ENCODE data around the gene HHIP.

Gene HHIP

GRCh38 chr4:144688035-144688569 lies 42.1 kb downstream of the HHIP start:
- Histone ChIP-seq H3K27ac (ENCODE audit: low read length) (no peak overlapping the region), H3K27me3 (ENCODE audit: low read depth, low read length) (no peaks in the 10 kb centered on the region), H3K4me3 (ENCODE audit: low read depth in 1 of 2, low read length in 2 of 2) (no peak overlapping the region), H3K36me3 (ENCODE audit: control insufficient read depth in 1 of 2, insufficient read depth in 2 of 2, low read length in 2 of 2) (no peaks in the 10 kb centered on the region), H3K9me3 (ENCODE audit: control insufficient read depth in 1 of 2, low read length in 2 of 2) (no peaks in the 10 kb centered on the region), H3K4me1 (ENCODE audit: control insufficient read depth in 1 of 2, insufficient read depth in 2 of 2, low read length in 2 of 2) (peaks cover 0 to 5% of the 10 kb centered on the region in 2 donors)

GRCh38 chr4:144689125-144689524 lies 43.2 kb downstream of the HHIP start:
- Histone ChIP-seq H3K4me3 (ENCODE audit: low read depth in 1 of 2, low read length in 2 of 2) (no peak overlapping the region), H3K9me3 (ENCODE audit: control insufficient read depth in 1 of 2, low read length in 2 of 2) (no peaks in the 10 kb centered on the region), H3K36me3 (ENCODE audit: control insufficient read depth in 1 of 2, insufficient read depth in 2 of 2, low read length in 2 of 2) (no peaks in the 10 kb centered on the region), H3K4me1 (ENCODE audit: control insufficient read depth in 1 of 2, insufficient read depth in 2 of 2, low read length in 2 of 2) (peaks cover 0 to 5% of the 10 kb centered on the region in 2 donors), H3K27ac (ENCODE audit: low read length) (no peak overlapping the region), H3K27me3 (ENCODE audit: low read depth, low read length) (no peaks in the 10 kb centered on the region)

- Histone ChIP-seq H3K4me3 (ENCODE audit: low read depth in 1 of 2, low read length in 2 of 2) (no peak overlapping the region), H3K9me3 (ENCODE audit: control insufficient read depth in 1 of 2, low read length in 2 of 2) (no peaks in the 10 kb centered on the region), H3K27ac (ENCODE audit: low read length) (no peak overlapping the region), H3K4me1 (ENCODE audit: control insufficient read depth in 1 of 2, insufficient read depth in 2 of 2, low read length in 2 of 2) (no peaks in the 10 kb centered on the region), H3K36me3 (ENCODE audit: control insufficient read depth in 1 of 2, insufficient read depth in 2 of 2, low read length in 2 of 2) (no peaks in the 10 kb centered on the region), H3K27me3 (ENCODE audit: low read depth, low read length) (no peaks in the 10 kb centered on the region)
These were observed 49.8 kb downstream of the HHIP start for GRCh38 chr4:144695721-144696120.

DNA sequence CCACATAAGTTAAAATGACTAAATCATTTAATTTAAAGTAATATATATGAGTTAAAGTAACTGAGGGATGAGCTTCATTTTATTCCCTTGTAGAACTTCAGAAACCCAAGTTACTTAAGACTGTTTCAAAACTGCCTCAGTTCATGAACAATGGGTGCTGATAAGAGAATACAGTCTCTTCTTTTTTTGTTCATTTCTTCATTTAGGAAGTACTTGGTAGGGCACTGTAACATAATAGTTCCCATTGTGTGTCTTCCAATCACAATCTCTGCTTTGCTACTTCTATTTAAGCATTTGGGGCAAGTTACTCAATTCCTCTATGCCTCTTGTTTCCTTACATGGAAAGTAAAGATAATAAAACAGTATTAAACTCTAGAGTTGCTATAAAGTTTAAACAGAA lies 50.4 kb downstream of the HHIP start:
- no peaks in the 10 kb centered on the region for H3K9me3 ChIP-seq (ENCODE audit: control insufficient read depth in 1 of 2, low read length in 2 of 2)
- H3K27me3 ChIP-seq (ENCODE audit: low read depth, low read length) = no peaks in the 10 kb centered on the region
- no peak overlapping the region for H3K4me3 ChIP-seq (ENCODE audit: low read depth in 1 of 2, low read length in 2 of 2)
- H3K36me3 ChIP-seq (ENCODE audit: control insufficient read depth in 1 of 2, insufficient read depth in 2 of 2, low read length in 2 of 2) = no peaks in the 10 kb centered on the region
- H3K27ac ChIP-seq (ENCODE audit: low read length) = no peak overlapping the region
- no peaks in the 10 kb centered on the region for H3K4me1 ChIP-seq (ENCODE audit: control insufficient read depth in 1 of 2, insufficient read depth in 2 of 2, low read length in 2 of 2)

GRCh38 chr4:144699565-144699964 lies 53.6 kb downstream of the HHIP start:
- Histone ChIP-seq H3K9me3 (ENCODE audit: control insufficient read depth in 1 of 2, low read length in 2 of 2) (no peaks in the 10 kb centered on the region), H3K4me1 (ENCODE audit: control insufficient read depth in 1 of 2, insufficient read depth in 2 of 2, low read length in 2 of 2) (no peaks in the 10 kb centered on the region), H3K27ac (ENCODE audit: low read length) (no peak overlapping the region), H3K27me3 (ENCODE audit: low read depth, low read length) (no peaks in the 10 kb centered on the region), H3K4me3 (ENCODE audit: low read depth in 1 of 2, low read length in 2 of 2) (no peak overlapping the region), H3K36me3 (ENCODE audit: control insufficient read depth in 1 of 2, insufficient read depth in 2 of 2, low read length in 2 of 2) (no peaks in the 10 kb centered on the region)

- no peak overlapping the region for H3K27ac ChIP-seq (ENCODE audit: low read length)
- H3K9me3 ChIP-seq (ENCODE audit: control insufficient read depth in 1 of 2, low read length in 2 of 2) = no peaks in the 10 kb centered on the region
- H3K27me3 ChIP-seq (ENCODE audit: low read depth, low read length) = no peaks in the 10 kb centered on the region
- H3K4me3 ChIP-seq (ENCODE audit: low read depth in 1 of 2, low read length in 2 of 2) = no peak overlapping the region
- H3K4me1 ChIP-seq (ENCODE audit: control insufficient read depth in 1 of 2, insufficient read depth in 2 of 2, low read length in 2 of 2) = no peaks in the 10 kb centered on the region
- H3K36me3 ChIP-seq (ENCODE audit: control insufficient read depth in 1 of 2, insufficient read depth in 2 of 2, low read length in 2 of 2) = no peaks in the 10 kb centered on the region
These were observed 55.8 kb downstream of the HHIP start for GRCh38 chr4:144701683-144702233.

DNA sequence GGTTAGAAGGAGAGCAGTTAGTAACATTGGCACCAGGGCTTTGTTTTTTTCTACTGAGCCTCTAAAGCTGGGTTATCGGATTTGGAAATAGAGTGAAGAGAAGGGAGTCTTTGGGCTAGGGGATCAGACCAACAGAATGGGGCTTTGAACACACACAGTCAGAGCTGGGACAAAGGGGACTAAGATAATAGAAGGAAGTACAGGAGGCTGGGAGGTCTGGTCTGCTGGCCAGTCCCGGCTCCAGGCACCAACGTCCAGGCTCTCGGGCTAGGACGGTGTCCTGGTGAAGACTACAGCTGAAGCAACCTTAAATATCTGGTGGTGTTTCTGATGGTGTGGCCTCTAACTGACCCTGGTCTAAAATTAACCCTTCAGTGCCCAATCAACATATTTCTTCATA lies 57.5 kb downstream of the HHIP start:
- no peaks in the 10 kb centered on the region for H3K4me1 ChIP-seq (ENCODE audit: control insufficient read depth in 1 of 2, insufficient read depth in 2 of 2, low read length in 2 of 2)
- H3K27me3 ChIP-seq (ENCODE audit: low read depth, low read length) = no peaks in the 10 kb centered on the region
- H3K27ac ChIP-seq (ENCODE audit: low read length) = no peak overlapping the region
- no peaks in the 10 kb centered on the region for H3K9me3 ChIP-seq (ENCODE audit: control insufficient read depth in 1 of 2, low read length in 2 of 2)
- H3K36me3 ChIP-seq (ENCODE audit: control insufficient read depth in 1 of 2, insufficient read depth in 2 of 2, low read length in 2 of 2) = no peaks in the 10 kb centered on the region
- H3K4me3 ChIP-seq (ENCODE audit: low read depth in 1 of 2, low read length in 2 of 2) = no peak overlapping the region

DNA sequence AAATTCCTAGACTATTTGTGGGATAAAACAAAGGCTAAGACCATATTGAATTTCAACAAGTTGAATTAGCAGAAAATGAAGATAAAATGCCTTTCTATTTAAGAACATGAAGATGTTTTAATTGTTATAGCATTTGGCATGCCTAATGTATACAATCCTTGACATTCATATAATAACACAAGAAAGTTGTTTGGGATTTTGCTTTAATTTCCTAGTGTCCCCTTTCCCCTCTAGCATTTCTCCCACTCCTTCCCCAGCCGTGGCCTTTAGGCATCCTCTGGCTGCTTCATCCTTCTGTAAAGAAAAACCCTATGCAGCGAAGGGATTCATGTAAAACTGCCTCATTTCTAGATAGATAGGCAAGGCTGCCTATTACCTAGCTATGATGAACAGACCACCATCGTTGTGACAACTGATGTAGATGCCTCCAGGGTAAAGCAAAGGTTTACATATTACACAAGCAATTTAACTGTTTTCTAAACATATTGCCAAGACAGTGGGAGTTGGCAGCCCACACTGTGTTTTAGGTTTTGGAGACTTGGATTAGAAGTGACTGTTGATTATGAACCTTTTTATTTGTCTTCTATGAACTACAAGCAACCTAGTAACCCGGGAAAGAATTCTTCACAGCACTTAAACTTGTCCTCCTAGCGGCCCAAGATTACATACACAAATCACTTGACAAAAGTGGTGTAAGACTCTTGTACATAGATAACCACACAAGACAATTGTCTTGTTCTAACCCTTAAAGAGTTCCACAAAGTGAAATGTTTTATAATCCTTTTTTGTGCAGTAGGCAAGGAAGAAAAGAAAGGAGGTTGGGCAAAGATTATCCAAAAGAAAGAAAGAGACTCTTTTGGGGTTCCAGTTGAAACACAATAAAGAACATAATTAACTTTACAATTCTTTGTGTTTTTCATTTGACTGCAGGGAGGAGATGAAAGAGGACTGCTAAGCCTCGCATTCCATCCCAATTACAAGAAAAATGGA lies 59.9 kb downstream of the HHIP start:
- Histone ChIP-seq H3K9me3 (ENCODE audit: control insufficient read depth in 1 of 2, low read length in 2 of 2) (no peaks in the 10 kb centered on the region), H3K4me1 (ENCODE audit: control insufficient read depth in 1 of 2, insufficient read depth in 2 of 2, low read length in 2 of 2) (no peaks in the 10 kb centered on the region), H3K27ac (ENCODE audit: low read length) (no peak overlapping the region), H3K27me3 (ENCODE audit: low read depth, low read length) (no peaks in the 10 kb centered on the region), H3K36me3 (ENCODE audit: control insufficient read depth in 1 of 2, insufficient read depth in 2 of 2, low read length in 2 of 2) (no peaks in the 10 kb centered on the region), H3K4me3 (ENCODE audit: low read depth in 1 of 2, low read length in 2 of 2) (no peak overlapping the region)

- H3K4me1 ChIP-seq (ENCODE audit: control insufficient read depth in 1 of 2, insufficient read depth in 2 of 2, low read length in 2 of 2) = no peaks in the 10 kb centered on the region
- no peaks in the 10 kb centered on the region for H3K36me3 ChIP-seq (ENCODE audit: control insufficient read depth in 1 of 2, insufficient read depth in 2 of 2, low read length in 2 of 2)
- no peak overlapping the region for H3K4me3 ChIP-seq (ENCODE audit: low read depth in 1 of 2, low read length in 2 of 2)
- no peaks in the 10 kb centered on the region for H3K27me3 ChIP-seq (ENCODE audit: low read depth, low read length)
- no peak overlapping the region for H3K27ac ChIP-seq (ENCODE audit: low read length)
- H3K9me3 ChIP-seq (ENCODE audit: control insufficient read depth in 1 of 2, low read length in 2 of 2) = no peaks in the 10 kb centered on the region
These were observed 63.2 kb downstream of the HHIP start for GRCh38 chr4:144709159-144709558.

DNA sequence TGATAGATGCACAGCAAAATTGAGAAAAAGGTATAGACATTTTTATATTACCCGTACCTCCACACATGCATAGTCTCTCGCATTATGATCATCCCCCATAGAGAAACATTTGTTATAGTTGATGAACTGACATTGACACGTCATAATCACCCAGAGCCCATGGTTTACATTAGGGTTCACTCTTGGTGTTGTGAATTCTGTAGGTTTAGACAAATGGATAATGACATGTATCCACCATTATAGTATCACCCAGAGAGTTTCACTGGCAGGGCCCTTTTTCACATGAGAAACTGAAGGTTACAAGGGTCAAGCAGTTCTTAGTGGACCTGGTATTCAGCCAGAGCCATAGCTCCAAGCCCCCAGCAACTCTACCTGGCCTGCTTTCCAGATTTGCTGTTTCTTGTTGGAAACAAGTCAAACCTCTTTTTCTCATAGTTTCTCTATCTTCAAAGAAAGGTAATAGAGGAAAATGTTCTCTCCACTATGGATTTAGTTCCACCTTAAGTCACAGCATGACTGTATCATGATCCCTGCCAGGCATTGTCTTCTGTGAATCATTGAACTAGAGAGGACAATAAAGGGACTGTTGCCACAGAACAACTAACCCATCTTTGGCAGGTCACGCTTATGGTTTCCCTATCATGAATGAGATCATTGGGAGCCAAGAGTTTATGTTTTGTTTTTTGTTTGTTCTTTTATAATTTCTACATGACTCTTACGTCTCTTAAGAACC lies 64.0 kb downstream of the HHIP start:
- H3K27me3 ChIP-seq (ENCODE audit: low read depth, low read length) = no peaks in the 10 kb centered on the region
- H3K4me3 ChIP-seq (ENCODE audit: low read depth in 1 of 2, low read length in 2 of 2) = no peak overlapping the region
- H3K4me1 ChIP-seq (ENCODE audit: control insufficient read depth in 1 of 2, insufficient read depth in 2 of 2, low read length in 2 of 2) = no peaks in the 10 kb centered on the region
- H3K9me3 ChIP-seq (ENCODE audit: control insufficient read depth in 1 of 2, low read length in 2 of 2) = no peaks in the 10 kb centered on the region
- no peak overlapping the region for H3K27ac ChIP-seq (ENCODE audit: low read length)
- no peaks in the 10 kb centered on the region for H3K36me3 ChIP-seq (ENCODE audit: control insufficient read depth in 1 of 2, insufficient read depth in 2 of 2, low read length in 2 of 2)

- Histone ChIP-seq H3K4me1 (ENCODE audit: control insufficient read depth in 1 of 2, insufficient read depth in 2 of 2, low read length in 2 of 2) (no peaks in the 10 kb centered on the region), H3K36me3 (ENCODE audit: control insufficient read depth in 1 of 2, insufficient read depth in 2 of 2, low read length in 2 of 2) (no peaks in the 10 kb centered on the region), H3K9me3 (ENCODE audit: control insufficient read depth in 1 of 2, low read length in 2 of 2) (no peaks in the 10 kb centered on the region), H3K4me3 (ENCODE audit: low read depth in 1 of 2, low read length in 2 of 2) (no peak overlapping the region), H3K27ac (ENCODE audit: low read length) (no peak overlapping the region), H3K27me3 (ENCODE audit: low read depth, low read length) (no peaks in the 10 kb centered on the region)
These were observed 64.6 kb downstream of the HHIP start for GRCh38 chr4:144710526-144710912.
